Measurements from ENCODE around the gene EEFSEC. TPM values are rescaled to one million over a fixed set of nuclear protein-coding genes. Genes with fewer than 3 reads are reported as not detected.

The EEFSEC gene, protein sequence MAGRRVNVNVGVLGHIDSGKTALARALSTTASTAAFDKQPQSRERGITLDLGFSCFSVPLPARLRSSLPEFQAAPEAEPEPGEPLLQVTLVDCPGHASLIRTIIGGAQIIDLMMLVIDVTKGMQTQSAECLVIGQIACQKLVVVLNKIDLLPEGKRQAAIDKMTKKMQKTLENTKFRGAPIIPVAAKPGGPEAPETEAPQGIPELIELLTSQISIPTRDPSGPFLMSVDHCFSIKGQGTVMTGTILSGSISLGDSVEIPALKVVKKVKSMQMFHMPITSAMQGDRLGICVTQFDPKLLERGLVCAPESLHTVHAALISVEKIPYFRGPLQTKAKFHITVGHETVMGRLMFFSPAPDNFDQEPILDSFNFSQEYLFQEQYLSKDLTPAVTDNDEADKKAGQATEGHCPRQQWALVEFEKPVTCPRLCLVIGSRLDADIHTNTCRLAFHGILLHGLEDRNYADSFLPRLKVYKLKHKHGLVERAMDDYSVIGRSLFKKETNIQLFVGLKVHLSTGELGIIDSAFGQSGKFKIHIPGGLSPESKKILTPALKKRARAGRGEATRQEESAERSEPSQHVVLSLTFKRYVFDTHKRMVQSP
- 17.1 TPM for polyA plus RNA-seq (ENCODE audit: insufficient read length)

- no peak for DNase-seq (ENCODE audit: low read depth)
Observed at GRCh38 chr3:128153156-128154041, at the start of gene EEFSEC. Gene EEFSEC, plus strand, starts transcription at chr3:128153481. Its CDS starts 27 bp downstream, at chr3:128153508.

DNA sequence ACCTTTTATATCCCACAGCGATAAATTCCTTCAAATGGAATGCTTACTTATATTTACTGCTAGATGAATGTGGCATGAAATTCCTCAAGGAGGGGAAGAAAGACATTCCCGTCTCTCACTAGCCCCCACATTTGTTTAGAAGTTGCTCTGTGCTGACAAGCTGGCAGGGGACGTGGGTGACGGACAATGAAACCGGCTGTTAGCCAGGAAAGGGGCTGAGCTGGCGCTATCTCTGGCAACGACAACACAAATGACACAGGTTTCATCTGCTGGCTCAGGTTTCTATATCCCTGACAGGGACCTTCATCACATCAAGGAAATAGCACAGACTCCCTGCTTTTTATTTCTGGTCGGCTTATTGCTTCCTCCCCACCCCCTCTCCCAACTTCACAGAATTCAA is 45.4 kb upstream of the EEFSEC start:
- DNase-seq (ENCODE audit: low read depth): no peak

DNA sequence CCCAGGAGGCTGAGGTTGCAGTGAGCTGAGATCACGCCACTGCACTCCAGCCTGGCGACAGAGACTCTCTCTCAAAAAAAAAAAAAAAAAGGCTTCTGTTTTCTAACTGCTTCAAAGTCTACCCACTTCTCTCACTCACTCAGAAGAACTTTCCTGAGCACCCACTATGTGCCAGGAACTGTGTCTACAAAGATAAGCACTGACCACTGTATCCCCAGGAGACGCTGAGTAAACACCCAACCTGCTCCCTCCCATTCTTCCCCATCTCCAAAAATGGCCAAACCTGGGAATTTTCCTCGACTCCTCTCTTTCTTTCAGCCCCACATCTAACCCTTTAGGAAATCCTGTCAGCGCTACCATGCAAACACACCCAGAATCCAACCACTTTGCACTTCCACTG is 42.1 kb upstream of the EEFSEC start:
- no peak for DNase-seq (ENCODE audit: low read depth)

DNA sequence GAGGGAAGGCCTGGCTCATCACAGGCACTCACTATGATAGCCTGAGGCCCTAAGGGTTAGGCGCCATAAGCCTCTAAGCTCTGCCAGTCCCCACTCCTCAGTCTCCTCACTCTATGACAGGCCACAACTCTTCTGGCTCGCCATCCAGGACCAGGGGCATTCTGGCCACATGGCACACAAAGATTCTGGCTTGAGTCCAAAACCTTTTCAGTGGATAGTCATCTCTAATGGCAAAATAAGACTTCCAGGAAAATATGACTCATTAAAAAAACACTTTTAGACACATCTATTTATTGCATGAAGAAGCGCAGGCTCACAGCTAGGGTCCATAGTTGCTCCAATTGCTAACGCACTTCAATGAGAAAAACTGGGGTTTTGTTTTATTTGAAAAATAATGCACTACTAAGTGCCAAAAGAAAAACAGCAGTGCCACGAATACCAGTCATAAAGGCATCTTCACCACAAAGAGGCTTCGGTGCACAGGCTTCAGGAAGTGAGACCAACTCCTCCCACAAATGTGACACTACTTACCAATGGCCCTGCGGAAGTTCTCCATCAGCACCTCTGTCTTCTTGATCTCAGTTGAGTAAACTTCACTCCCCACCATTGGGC is 40.8 kb upstream of the EEFSEC start:
- DNase-seq (ENCODE audit: low read depth): no peak

GRCh38 chr3:128113817-128114794 is 39.2 kb upstream of the EEFSEC start:
- no peak for DNase-seq (ENCODE audit: low read depth)

DNA sequence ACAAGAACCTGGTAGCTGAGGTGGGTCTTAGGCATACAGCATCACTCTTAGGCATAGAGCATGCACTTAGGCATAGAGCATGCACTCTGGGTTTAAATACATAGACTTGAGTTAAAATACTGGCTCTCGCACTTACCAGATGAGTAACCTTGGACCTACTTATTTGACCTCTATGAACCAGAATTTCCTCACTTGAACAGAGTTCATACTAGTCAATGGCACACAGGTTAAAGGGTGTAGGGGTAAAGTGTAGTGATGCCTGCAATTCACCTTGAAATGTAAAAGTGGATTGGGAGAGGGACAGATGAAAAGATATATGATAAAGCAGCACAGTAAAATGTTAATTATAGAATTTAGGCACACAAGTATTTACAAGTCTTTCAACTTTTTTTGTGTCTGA is 31.3 kb upstream of the EEFSEC start:
- no peak for DNase-seq (ENCODE audit: low read depth)

GRCh38 chr3:128123156-128123537 is 30.1 kb upstream of the EEFSEC start:
- DNase-seq (ENCODE audit: low read depth): no peak

DNA sequence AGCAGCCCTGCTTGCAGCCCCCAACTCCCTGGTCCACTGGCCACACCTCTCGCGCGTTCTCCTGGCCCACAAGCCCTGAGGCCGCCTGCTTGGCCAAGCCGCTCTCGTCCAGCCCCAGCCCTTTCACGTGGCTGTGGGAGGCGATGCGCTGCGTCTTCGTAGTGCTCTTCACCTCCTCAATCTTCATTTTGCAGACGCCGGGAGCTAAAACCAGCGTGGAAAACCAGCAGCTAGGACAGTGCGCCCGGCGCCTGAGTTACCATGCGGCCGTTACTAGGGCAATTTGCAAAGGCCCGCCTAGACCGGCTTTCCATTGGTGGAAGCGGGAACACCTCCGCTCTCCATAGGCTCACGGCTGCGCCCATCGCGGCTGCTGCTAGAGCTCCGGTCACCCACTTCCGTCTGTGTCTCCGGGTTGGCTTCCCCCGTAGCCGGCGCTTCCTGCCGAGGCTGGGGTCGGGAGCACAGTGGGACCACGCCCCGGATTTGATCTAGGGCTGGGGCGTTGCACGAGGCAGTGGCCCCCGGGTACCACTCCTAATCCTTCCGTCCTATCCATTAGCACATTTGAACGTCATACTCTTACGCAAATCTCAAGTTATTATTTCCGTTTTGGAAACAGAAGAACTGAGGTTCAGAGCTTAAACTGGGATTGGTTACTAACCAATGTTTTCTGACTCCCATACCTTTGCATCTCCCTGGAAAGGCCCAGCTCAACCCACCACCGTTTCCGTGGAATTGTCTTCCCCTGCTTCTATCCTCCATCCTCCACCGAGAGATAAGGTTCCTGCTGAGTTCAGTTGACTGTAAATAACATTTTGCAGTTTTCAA is 29.5 kb upstream of the EEFSEC start, which contains the start of gene RUVBL1:
Gene RUVBL1 (minus strand): TSS at position 275 of the 831 bp plus-strand sequence. CDS start 88 bp downstream, at position 187.
- DNase-seq (ENCODE audit: low read depth): peak; percentile 92

DNA sequence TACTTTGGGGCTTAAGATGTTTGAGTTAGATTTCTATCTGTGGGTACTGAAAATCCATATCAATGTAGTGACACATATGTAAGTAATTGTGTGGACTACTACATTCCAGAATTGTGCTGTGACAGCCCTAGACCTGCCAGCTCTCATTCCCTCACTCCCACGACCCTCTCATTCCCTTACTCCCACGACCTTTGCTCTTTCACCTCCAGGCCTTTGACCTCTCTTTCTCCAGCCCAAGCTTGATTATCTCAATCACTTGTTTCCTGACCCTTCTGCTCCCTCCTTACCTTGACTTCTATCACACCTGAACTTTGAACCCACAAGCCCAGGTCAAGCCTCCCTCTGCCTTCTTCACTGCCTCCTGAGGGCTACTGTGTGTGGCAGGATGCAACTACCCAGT is 26.0 kb upstream of the EEFSEC start:
- DNase-seq (ENCODE audit: low read depth): no peak

DNA sequence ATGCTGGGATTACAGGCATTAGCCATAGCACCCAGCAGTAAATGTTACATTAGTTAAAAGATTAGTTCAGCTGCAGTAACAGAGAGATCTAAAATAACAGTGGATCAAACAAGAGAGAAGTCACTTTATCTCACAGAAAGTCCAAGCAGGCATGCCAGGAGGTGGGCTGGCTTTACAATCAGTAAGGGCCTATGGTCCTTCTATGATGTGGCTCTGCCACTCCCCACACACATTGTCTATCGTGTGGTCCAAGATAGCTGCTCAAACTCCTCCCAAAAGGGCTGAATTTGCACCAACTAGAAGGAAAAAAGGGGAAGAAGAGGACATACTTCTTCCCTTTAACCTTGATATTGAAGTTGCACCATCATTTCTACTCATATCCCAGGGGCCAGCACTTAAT is 25.0 kb upstream of the EEFSEC start:
- no peak for DNase-seq (ENCODE audit: low read depth)

GRCh38 chr3:128131897-128132646 is 21.2 kb upstream of the EEFSEC start:
- DNase-seq (ENCODE audit: low read depth): no peak

GRCh38 chr3:128133273-128133883 is 19.9 kb upstream of the EEFSEC start:
- DNase-seq (ENCODE audit: low read depth): no peak

GRCh38 chr3:128143496-128143895 is 9.8 kb upstream of the EEFSEC start:
- DNase-seq (ENCODE audit: low read depth): no peak

- DNase-seq (ENCODE audit: low read depth): no peak
Observed at GRCh38 chr3:128144512-128145187, 8.6 kb upstream of the EEFSEC start.

GRCh38 chr3:128145279-128145678 is 8.0 kb upstream of the EEFSEC start:
- DNase-seq (ENCODE audit: low read depth): no peak

- no peak for DNase-seq (ENCODE audit: low read depth)
Observed at GRCh38 chr3:128146201-128146600, 7.1 kb upstream of the EEFSEC start.

- no peak for DNase-seq (ENCODE audit: low read depth)
Observed at GRCh38 chr3:128149650-128150049, 3.6 kb upstream of the EEFSEC start.

DNA sequence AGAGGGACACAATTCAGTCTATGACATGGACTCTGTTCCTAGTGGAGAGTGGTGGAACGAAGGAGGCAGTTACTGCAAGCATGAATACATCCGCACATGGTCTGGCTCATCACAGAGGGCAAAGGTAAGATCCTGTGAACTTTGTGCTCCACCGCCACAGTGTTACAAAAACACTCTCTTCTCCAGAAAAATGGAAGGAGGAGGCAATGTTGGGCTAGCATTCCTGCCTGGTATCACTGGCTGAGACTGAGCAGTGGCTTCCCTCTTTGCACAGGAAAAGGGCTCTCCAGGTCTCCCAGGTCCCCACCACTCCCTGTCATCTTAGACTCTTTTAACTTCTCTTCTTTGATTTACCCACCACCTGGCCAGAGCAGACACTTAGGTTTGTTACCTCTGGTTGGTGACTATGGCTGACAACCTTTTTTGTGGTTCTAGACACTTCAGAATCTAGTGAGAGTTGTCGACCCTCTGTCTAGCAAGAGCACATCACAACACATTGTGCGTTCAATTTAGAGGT is 1.5 kb upstream of the EEFSEC start:
- no peak for DNase-seq (ENCODE audit: low read depth)

Data from forelimb muscle (tissue), 1 donor.